Fibroblast of lung (primary cell): Measurements from ENCODE around the gene ADAP1. TPM values are rescaled to one million over a fixed set of nuclear protein-coding genes. Genes with fewer than 3 reads are reported as not detected.

Source experiments
- DNase-seq, 2 donors: peaks; one replicate each; pipeline versions ENCODE4 v3.0.0 to v3.0.0-alpha.2; 2010; ENCODE audit warnings: low read depth in 2 of 2
- H2AFZ ChIP-seq: 2 replicates; pipeline ENCODE4 v1.5.1; 2012; ENCODE audit warnings: low read length, control low read depth, inconsistent platforms
- H3K27ac ChIP-seq: 2 replicates; pipeline ENCODE4 v1.5.1; 2011; ENCODE audit warnings: low read length, control low read depth; ENCODE audit not compliant: insufficient read depth
- H3K27me3 ChIP-seq: 2 replicates; pipeline ENCODE4 v1.5.1; 2011; ENCODE audit warnings: mild to moderate bottlenecking, low read length; ENCODE audit not compliant: control insufficient read depth, insufficient read depth
- H3K36me3 ChIP-seq: 2 replicates; pipeline ENCODE4 v1.5.1; 2011; ENCODE audit warnings: low read length; ENCODE audit not compliant: control insufficient read depth, insufficient read depth
- H3K4me1 ChIP-seq: 2 replicates; pipeline ENCODE4 v1.5.1; 2011; ENCODE audit warnings: low read length; ENCODE audit not compliant: control insufficient read depth, insufficient read depth; ENCODE audit errors: extremely low read depth
- H3K4me2 ChIP-seq: 2 replicates; pipeline ENCODE4 v1.5.1; 2011; ENCODE audit warnings: low read length, control low read depth; ENCODE audit not compliant: insufficient read depth; ENCODE audit errors: extremely low read depth
- H3K4me3 ChIP-seq, 4 experiments: fragments of 200-600 bp in 1 of 4; sonication (generic) in 1 of 4; replicated peaks in 1 of 4; 2 replicates each; pipeline ENCODE4 v1.5.1; 2011 to 2016; ENCODE audit warnings: low read length in 4 of 4, low read depth in 3 of 4, mild to moderate bottlenecking in 3 of 4, control low read depth in 2 of 4, inconsistent platforms in 1 of 4, mixed read lengths in 1 of 4; ENCODE audit not compliant: insufficient read depth in 1 of 4; ENCODE audit errors: control extremely low read depth in 1 of 4
- H3K79me2 ChIP-seq: 2 replicates; pipeline ENCODE4 v1.5.1; 2012; ENCODE audit warnings: mild to moderate bottlenecking, low read length, inconsistent platforms; ENCODE audit not compliant: control insufficient read depth, insufficient read depth
- H3K9ac ChIP-seq: 2 replicates; pipeline ENCODE4 v1.5.1; 2011; ENCODE audit warnings: mild to moderate bottlenecking, low read length, control low read depth; ENCODE audit not compliant: insufficient read depth
- H3K9me3 ChIP-seq: 2 replicates; pipeline ENCODE4 v1.5.1; 2012; ENCODE audit warnings: low read depth, low read length; ENCODE audit not compliant: control insufficient read depth, insufficient read depth
- H4K20me1 ChIP-seq: 2 replicates; pipeline ENCODE4 v1.5.1; 2011; ENCODE audit warnings: low read length; ENCODE audit not compliant: control insufficient read depth, insufficient read depth; ENCODE audit errors: extremely low read depth
- CTCF ChIP-seq, 2 donors: IDR thresholded peaks in 1 of 2; conservative IDR thresholded peaks in 1 of 2; 1 replicate in 1 of 2; 2 replicates in 1 of 2; pipeline ENCODE4 v1.5.1; 2011 to 2012; ENCODE audit warnings: low read length in 2 of 2, control low read depth in 1 of 2, inconsistent platforms in 1 of 2, low read depth in 1 of 2, mild to moderate bottlenecking in 1 of 2
- EZH2 ChIP-seq: IDR thresholded peaks from 2 replicates; pipeline ENCODE4 v1.5.1; 2012; ENCODE audit warnings: low read length, control low read depth, mild to moderate bottlenecking; ENCODE audit errors: missing control alignments
- polyA plus RNA-seq, 2 donors: library from polyadenylated mRNA; depleted of rRNA in 1 of 2; stranded (reverse) in 1 of 2; unstranded in 1 of 2; fragments of >200 nt; gene quantifications; 2 replicates each; pipeline ENCODE4 v1.2.1, GENCODE V29; 2011 to 2012; ENCODE audit warnings: missing spikeins in 1 of 2
- total RNA-seq: library from RNA; depleted of rRNA; stranded (reverse); fragments of >200 nt; gene quantifications from 2 replicates; pipeline ENCODE4 v1.2.1, GENCODE V29; 2014

Gene ADAP1
- total and polyA plus RNA-seq, 2 donors (not counting 1 experiment from before 2014, with no cell fraction given): 1.1 to 2.3 TPM

DNA sequence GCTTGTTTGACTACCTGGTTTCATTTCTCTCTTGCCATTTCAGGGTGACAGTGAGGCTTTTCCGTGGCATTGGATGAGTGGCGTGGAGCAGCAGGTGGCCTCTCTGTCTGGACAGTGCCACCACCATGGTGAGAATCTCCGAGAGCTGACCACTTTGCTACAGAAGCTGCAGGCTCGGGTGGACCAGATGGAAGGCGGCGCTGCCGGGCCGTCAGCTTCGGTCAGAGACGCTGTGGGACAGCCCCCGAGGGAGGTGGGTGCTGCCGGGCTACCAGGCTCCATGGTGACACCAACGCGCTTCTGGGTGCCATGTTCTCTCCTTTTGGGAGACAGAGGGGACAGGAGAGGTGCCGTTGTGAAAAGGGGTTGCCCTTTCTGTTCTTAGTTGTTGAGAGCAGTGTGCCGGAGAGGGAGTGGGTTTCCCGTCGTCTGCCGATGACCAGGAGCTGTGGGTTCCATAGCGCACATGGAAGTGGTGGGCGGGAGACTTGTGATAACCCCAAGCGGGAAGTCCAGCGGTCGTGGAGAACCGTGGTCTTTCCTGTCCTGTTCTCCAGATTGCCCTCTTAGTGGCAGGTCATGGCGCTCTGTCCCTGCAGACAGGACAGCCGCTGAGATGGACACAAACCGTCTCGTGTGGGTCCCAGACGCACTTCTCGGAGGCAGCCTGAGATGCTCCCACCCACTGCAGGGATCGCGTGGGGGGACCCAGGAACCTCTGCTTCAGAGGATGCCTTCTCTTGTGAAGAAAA is 100.9 kb downstream of the ADAP1 start:
- Histone ChIP-seq H3K27me3 (no peaks in the 10 kb centered on the region), H3K36me3 (peaks cover 45% of the 10 kb centered on the region), H4K20me1 (no peaks in the 10 kb centered on the region), H3K79me2 (no peaks in the 10 kb centered on the region), H3K9ac (no peak overlapping the region), H3K9me3 (no peaks in the 10 kb centered on the region), H3K4me3 (no peak overlapping the region), H3K27ac (no peak overlapping the region), H3K4me2 (no peak overlapping the region), H2AFZ (no peak overlapping the region), H3K4me1 (no peaks in the 10 kb centered on the region)
- DNase-seq: no peak
- TF ChIP-seq EZH2: no peak
- TF ChIP-seq CTCF (conservative IDR thresholded peaks at IDR 0.05 in 1 of 2, IDR thresholded peaks at IDR 0.05 in 1 of 2; ENCODE audit: low read depth in 1 of 2, low read length in 2 of 2): no peak

DNA sequence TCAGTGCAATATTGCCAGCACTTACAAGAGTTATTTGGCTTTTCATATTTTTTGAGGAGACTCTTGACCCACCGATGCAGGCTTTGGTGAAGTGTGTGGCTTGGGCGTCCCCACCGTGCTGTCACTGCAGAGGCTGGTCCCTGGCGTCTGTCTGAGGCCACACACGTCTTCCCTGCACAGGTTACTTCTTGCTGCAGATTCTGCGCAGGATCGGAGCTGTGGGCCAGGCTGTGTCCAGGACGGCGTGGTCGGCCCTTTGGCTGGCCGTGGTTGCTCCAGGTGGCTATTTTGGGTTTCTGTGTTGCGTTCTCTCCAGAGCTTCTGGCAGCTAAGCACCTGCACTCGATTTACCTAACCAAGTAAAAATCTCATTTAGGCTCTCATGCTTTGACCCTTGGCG is 103.3 kb downstream of the ADAP1 start:
- no peaks in the 10 kb centered on the region for H4K20me1 ChIP-seq
- H3K9ac ChIP-seq: no peak overlapping the region
- no peak overlapping the region for H2AFZ ChIP-seq
- TF ChIP-seq EZH2 (no peak), CTCF (conservative IDR thresholded peaks at IDR 0.05 in 1 of 2, IDR thresholded peaks at IDR 0.05 in 1 of 2; ENCODE audit: low read depth in 1 of 2, low read length in 2 of 2) (no peak)
- H3K4me3 ChIP-seq: no peak overlapping the region
- H3K36me3 ChIP-seq: peaks cover 32% of the 10 kb centered on the region
- no peaks in the 10 kb centered on the region for H3K4me1 ChIP-seq
- no peak overlapping the region for H3K27ac ChIP-seq
- no peak overlapping the region for H3K4me2 ChIP-seq
- H3K27me3 ChIP-seq: no peaks in the 10 kb centered on the region
- no peaks in the 10 kb centered on the region for H3K9me3 ChIP-seq
- H3K79me2 ChIP-seq: no peaks in the 10 kb centered on the region
- no peak for DNase-seq

DNA sequence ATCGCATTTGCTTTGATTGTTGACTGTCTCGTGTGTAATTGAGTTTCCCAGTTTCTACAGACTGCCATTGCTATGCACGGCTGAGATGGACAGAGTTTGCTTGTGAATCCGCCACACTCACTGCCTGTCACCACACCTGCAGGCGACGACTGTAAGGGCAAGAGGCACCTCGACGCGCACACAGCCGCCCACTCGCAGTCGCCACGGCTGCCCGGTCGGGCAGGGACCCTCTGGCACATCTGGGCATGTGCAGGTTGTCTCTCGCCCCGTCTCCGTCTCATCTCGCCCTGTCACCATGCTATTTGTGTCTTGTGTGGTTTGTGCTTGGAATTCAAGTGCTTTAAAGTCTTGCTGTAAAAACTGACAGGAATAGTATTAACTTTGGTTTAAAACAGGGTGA is 104.7 kb downstream of the ADAP1 start:
- Histone ChIP-seq H2AFZ (no peak overlapping the region), H3K79me2 (peaks cover 6% of the 10 kb centered on the region), H3K4me3 (no peak overlapping the region), H3K36me3 (peaks cover 30% of the 10 kb centered on the region), H4K20me1 (no peaks in the 10 kb centered on the region), H3K27ac (no peak overlapping the region), H3K9ac (no peak overlapping the region), H3K27me3 (no peaks in the 10 kb centered on the region), H3K4me2 (no peak overlapping the region), H3K4me1 (no peaks in the 10 kb centered on the region), H3K9me3 (no peaks in the 10 kb centered on the region)
- TF ChIP-seq EZH2 (no peak), CTCF (conservative IDR thresholded peaks at IDR 0.05 in 1 of 2, IDR thresholded peaks at IDR 0.05 in 1 of 2; ENCODE audit: low read depth in 1 of 2, low read length in 2 of 2) (no peak)
- DNase-seq: no peak
